BE2C (cell line): ENCODE results near the gene SPTBN2.
A peak's percentile ranks its signal among the peaks of the same experiment; 100 is the strongest.

ENCODE experiments used
- DNase-seq: peaks from one replicate; pipeline ENCODE4 v3.0.0-alpha.2; 2020
- H3K27me3 ChIP-seq: fragments of 250-450 bp; sonication (Bioruptor Pico); 2 replicates; pipeline ENCODE4 v1.5.1; 2020; ENCODE audit warnings: mild to moderate bottlenecking
- H3K36me3 ChIP-seq: fragments of 250-450 bp; sonication (Bioruptor Pico); 2 replicates; pipeline ENCODE4 v1.5.1; 2020; ENCODE audit warnings: mild to moderate bottlenecking
- H3K4me1 ChIP-seq: fragments of 250-450 bp; sonication (Bioruptor Pico); 2 replicates; pipeline ENCODE4 v1.5.1; 2020
- H3K4me3 ChIP-seq: 2 replicates; pipeline ENCODE4 v1.5.1; 2011; ENCODE audit warnings: low read depth, low read length
- H3K9me3 ChIP-seq: fragments of 250-450 bp; sonication (Bioruptor Pico); 2 replicates; pipeline ENCODE4 v1.5.1; 2020
- CTCF ChIP-seq: IDR thresholded peaks from 2 replicates; pipeline ENCODE4 v1.5.1; 2012; ENCODE audit warnings: mild to moderate bottlenecking, low read depth, low read length

Gene SPTBN2

GRCh38 chr11:66637557-66638176 lies 91.3 kb downstream of the SPTBN2 start:
- H3K36me3 ChIP-seq: peaks cover 54% of the 10 kb centered on the region

GRCh38 chr11:66636411-66636810 lies 92.6 kb downstream of the SPTBN2 start:
- H3K4me1 ChIP-seq: peaks cover 2% of the 10 kb centered on the region; the same call in 1 of the 2 replicates
- H3K4me3 ChIP-seq: no peak overlapping the region
- H3K27me3 ChIP-seq: no peaks in the 10 kb centered on the region
- no peak for DNase-seq
- peaks cover 52% of the 10 kb centered on the region for H3K36me3 ChIP-seq
- TF ChIP-seq CTCF: no peak
- no peaks in the 10 kb centered on the region for H3K9me3 ChIP-seq

More at GRCh38 chr11:66637557-66638176, 91.3 kb downstream of the SPTBN2 start:
- DNase-seq: no peak
- Histone ChIP-seq H3K4me3 (peak overlapping the region; percentile 52), H3K9me3 (no peaks in the 10 kb centered on the region), H3K4me1 (peaks cover 5% of the 10 kb centered on the region; the same call in 1 of the 2 replicates), H3K27me3 (no peaks in the 10 kb centered on the region)
- peak; percentile 26; the same call in 1 of the 2 replicates for TF ChIP-seq CTCF
